ENCODE data around the gene ASGR1. TPM values are rescaled to one million over a fixed set of nuclear protein-coding genes. Genes with fewer than 3 reads are reported as not detected.
"Not testable (repeated sequence)": the region's sequence is repeated elsewhere in the genome, so short reads cannot be mapped to it uniquely, and the experiment has no call there.

The ASGR1 gene
- polyA plus RNA-seq, 1 donor from 2014 or later, result 80.2 TPM

- Histone ChIP-seq H3K27ac (ENCODE audit: low read length) (no peak overlapping the region), H3K27me3 (ENCODE audit: insufficient read depth, low read depth, low read length) (no peaks in the 10 kb centered on the region), H3K79me2 (replicated peaks; ENCODE audit: insufficient read depth, low read length) (peaks cover 5% of the 10 kb centered on the region), H3F3A (ENCODE audit: insufficient read depth, low read length, poor library complexity, severe bottlenecking) (no peaks in the 10 kb centered on the region), H3K9ac (ENCODE audit: low read length) (no peak overlapping the region), H3K4me2 (ENCODE audit: low read length) (no peak overlapping the region), H4K20me1 (ENCODE audit: insufficient read depth) (no peaks in the 10 kb centered on the region), H3K9me2 (ENCODE audit: insufficient read depth, low read length) (no peaks in the 10 kb centered on the region), H3K9me3 (ENCODE audit: low read length) (no peaks in the 10 kb centered on the region), H3K36me3 (ENCODE audit: insufficient read depth, low read length) (no peaks in the 10 kb centered on the region), H3K4me3 (ENCODE audit: low read length) (peak overlapping the region; percentile 82), H2AFZ (ENCODE audit: low read depth, low read length) (no peak overlapping the region)
- TF ChIP-seq, protein P1, sequence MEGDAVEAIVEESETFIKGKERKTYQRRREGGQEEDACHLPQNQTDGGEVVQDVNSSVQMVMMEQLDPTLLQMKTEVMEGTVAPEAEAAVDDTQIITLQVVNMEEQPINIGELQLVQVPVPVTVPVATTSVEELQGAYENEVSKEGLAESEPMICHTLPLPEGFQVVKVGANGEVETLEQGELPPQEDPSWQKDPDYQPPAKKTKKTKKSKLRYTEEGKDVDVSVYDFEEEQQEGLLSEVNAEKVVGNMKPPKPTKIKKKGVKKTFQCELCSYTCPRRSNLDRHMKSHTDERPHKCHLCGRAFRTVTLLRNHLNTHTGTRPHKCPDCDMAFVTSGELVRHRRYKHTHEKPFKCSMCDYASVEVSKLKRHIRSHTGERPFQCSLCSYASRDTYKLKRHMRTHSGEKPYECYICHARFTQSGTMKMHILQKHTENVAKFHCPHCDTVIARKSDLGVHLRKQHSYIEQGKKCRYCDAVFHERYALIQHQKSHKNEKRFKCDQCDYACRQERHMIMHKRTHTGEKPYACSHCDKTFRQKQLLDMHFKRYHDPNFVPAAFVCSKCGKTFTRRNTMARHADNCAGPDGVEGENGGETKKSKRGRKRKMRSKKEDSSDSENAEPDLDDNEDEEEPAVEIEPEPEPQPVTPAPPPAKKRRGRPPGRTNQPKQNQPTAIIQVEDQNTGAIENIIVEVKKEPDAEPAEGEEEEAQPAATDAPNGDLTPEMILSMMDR (IDR thresholded peaks at IDR 0.05; ENCODE audit: poor library complexity, severe bottlenecking), result peak; percentile 9
- no peak for TF ChIP-seq MXI1 (conservative IDR thresholded peaks at IDR 0.05; ENCODE audit: poor library complexity, severe bottlenecking)
- TF ChIP-seq EZH2 (IDR thresholded peaks at IDR 0.05; ENCODE audit: borderline replicate concordance, insufficient read depth, low read length, poor library complexity, severe bottlenecking), result no peak
- no peak for TF ChIP-seq SMC3 (conservative IDR thresholded peaks at IDR 0.05; ENCODE audit: poor library complexity)
- no peak for TF ChIP-seq EP300 (conservative IDR thresholded peaks at IDR 0.05; ENCODE audit: poor library complexity, severe bottlenecking)
- TF ChIP-seq, protein P2, sequence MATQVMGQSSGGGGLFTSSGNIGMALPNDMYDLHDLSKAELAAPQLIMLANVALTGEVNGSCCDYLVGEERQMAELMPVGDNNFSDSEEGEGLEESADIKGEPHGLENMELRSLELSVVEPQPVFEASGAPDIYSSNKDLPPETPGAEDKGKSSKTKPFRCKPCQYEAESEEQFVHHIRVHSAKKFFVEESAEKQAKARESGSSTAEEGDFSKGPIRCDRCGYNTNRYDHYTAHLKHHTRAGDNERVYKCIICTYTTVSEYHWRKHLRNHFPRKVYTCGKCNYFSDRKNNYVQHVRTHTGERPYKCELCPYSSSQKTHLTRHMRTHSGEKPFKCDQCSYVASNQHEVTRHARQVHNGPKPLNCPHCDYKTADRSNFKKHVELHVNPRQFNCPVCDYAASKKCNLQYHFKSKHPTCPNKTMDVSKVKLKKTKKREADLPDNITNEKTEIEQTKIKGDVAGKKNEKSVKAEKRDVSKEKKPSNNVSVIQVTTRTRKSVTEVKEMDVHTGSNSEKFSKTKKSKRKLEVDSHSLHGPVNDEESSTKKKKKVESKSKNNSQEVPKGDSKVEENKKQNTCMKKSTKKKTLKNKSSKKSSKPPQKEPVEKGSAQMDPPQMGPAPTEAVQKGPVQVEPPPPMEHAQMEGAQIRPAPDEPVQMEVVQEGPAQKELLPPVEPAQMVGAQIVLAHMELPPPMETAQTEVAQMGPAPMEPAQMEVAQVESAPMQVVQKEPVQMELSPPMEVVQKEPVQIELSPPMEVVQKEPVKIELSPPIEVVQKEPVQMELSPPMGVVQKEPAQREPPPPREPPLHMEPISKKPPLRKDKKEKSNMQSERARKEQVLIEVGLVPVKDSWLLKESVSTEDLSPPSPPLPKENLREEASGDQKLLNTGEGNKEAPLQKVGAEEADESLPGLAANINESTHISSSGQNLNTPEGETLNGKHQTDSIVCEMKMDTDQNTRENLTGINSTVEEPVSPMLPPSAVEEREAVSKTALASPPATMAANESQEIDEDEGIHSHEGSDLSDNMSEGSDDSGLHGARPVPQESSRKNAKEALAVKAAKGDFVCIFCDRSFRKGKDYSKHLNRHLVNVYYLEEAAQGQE (IDR thresholded peaks at IDR 0.05; ENCODE audit: borderline replicate concordance), result no peak
- TF ChIP-seq TAF1 (IDR thresholded peaks at IDR 0.05; ENCODE audit: low read depth), result no peak
Observed at GRCh38 chr17:7173687-7174602, 5.2 kb downstream of the ASGR1 start.

GRCh38 chr17:7172522-7173191 lies 6.5 kb downstream of the ASGR1 start:
- not testable (repeated sequence) for H3K4me2 ChIP-seq (ENCODE audit: low read length); H3K27ac ChIP-seq (ENCODE audit: low read length); H3K4me3 ChIP-seq (ENCODE audit: low read length); H3K27me3 ChIP-seq (ENCODE audit: insufficient read depth, low read depth, low read length); H3K36me3 ChIP-seq (ENCODE audit: insufficient read depth, low read length); H2AFZ ChIP-seq (ENCODE audit: low read depth, low read length); H3K9me2 ChIP-seq (ENCODE audit: insufficient read depth, low read length); H3K9me3 ChIP-seq (ENCODE audit: low read length); H3F3A ChIP-seq (ENCODE audit: insufficient read depth, low read length, poor library complexity, severe bottlenecking); H4K20me1 ChIP-seq (ENCODE audit: insufficient read depth); H3K9ac ChIP-seq (ENCODE audit: low read length); H3K79me2 ChIP-seq (replicated peaks; ENCODE audit: insufficient read depth, low read length)

- not testable (repeated sequence) for H3K27me3 ChIP-seq (ENCODE audit: insufficient read depth, low read depth, low read length); H3K79me2 ChIP-seq (replicated peaks; ENCODE audit: insufficient read depth, low read length); H2AFZ ChIP-seq (ENCODE audit: low read depth, low read length); H3K27ac ChIP-seq (ENCODE audit: low read length); H3F3A ChIP-seq (ENCODE audit: insufficient read depth, low read length, poor library complexity, severe bottlenecking); H3K9ac ChIP-seq (ENCODE audit: low read length); H3K4me2 ChIP-seq (ENCODE audit: low read length); H3K9me3 ChIP-seq (ENCODE audit: low read length); H4K20me1 ChIP-seq (ENCODE audit: insufficient read depth); H3K9me2 ChIP-seq (ENCODE audit: insufficient read depth, low read length); H3K4me3 ChIP-seq (ENCODE audit: low read length); H3K36me3 ChIP-seq (ENCODE audit: insufficient read depth, low read length)
Observed at GRCh38 chr17:7169565-7169908, 9.6 kb downstream of the ASGR1 start.

DNA sequence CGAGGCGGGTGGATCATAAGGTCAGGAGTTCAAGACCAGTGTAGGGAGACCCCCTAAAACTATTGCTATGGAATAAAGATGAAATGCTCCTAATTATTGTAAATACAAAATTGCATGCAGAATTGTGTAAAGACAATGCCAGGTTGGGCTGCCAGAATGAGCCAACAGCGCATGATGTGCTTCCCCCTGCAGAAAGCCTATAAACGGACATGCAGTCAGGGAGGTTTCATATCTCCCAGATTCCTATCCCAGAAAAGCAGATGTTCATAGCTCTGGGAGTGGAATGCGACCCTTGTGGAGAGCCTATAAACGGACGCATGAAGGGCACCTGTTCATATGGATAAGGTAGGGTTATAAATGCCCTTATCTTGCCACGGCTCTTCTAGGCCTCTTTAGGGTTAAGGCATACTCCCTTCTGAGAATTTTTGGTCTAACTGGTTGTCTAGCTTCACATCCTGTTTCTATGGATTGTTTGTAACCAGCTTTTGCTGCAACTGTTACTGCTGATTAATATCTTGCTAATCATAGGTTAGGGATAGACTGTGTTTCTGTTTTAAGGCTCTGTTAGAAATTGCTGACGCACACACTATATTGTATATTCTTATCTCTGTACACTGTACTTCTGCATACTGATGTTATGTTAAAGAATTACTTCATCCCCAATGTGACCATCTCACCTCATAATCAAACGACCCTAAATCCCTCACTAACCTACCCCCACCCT lies 10.2 kb downstream of the ASGR1 start:
- not testable (repeated sequence) for H3K27ac ChIP-seq (ENCODE audit: low read length); H3K9ac ChIP-seq (ENCODE audit: low read length); H4K20me1 ChIP-seq (ENCODE audit: insufficient read depth); H3K4me2 ChIP-seq (ENCODE audit: low read length); H3K9me3 ChIP-seq (ENCODE audit: low read length); H3K9me2 ChIP-seq (ENCODE audit: insufficient read depth, low read length); H2AFZ ChIP-seq (ENCODE audit: low read depth, low read length); H3K4me3 ChIP-seq (ENCODE audit: low read length); H3K27me3 ChIP-seq (ENCODE audit: insufficient read depth, low read depth, low read length); H3F3A ChIP-seq (ENCODE audit: insufficient read depth, low read length, poor library complexity, severe bottlenecking); H3K79me2 ChIP-seq (replicated peaks; ENCODE audit: insufficient read depth, low read length); H3K36me3 ChIP-seq (ENCODE audit: insufficient read depth, low read length)
